Measurements from ENCODE around the gene SH3TC1.

SH3TC1 gene

DNA sequence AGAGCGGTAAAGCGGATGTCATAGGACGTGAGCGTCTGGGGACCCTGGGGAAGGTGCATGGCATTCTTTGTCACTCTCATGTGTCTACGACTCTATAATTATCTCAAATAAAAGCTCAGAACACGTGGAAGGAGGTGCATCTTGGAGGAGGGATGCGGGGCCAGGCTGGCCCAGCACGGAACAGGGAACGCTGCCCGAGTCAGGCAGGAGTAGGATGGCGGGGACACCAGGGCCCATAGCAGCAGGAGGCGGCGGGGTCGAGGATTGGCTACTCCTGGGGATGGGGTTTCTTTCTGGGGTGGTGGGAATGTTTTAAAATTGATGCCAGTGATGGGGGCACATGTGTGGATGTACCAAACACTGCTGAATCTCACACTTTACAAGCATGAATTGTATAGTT lies 65.0 kb downstream of the SH3TC1 start:
- DNase-seq (ENCODE audit: insufficient read length, low spot score) (no peak), FAIRE-seq (no peak)
- TF ChIP-seq, protein P1, sequence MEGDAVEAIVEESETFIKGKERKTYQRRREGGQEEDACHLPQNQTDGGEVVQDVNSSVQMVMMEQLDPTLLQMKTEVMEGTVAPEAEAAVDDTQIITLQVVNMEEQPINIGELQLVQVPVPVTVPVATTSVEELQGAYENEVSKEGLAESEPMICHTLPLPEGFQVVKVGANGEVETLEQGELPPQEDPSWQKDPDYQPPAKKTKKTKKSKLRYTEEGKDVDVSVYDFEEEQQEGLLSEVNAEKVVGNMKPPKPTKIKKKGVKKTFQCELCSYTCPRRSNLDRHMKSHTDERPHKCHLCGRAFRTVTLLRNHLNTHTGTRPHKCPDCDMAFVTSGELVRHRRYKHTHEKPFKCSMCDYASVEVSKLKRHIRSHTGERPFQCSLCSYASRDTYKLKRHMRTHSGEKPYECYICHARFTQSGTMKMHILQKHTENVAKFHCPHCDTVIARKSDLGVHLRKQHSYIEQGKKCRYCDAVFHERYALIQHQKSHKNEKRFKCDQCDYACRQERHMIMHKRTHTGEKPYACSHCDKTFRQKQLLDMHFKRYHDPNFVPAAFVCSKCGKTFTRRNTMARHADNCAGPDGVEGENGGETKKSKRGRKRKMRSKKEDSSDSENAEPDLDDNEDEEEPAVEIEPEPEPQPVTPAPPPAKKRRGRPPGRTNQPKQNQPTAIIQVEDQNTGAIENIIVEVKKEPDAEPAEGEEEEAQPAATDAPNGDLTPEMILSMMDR (IDR thresholded peaks at IDR 0.05; ENCODE audit: insufficient read depth, missing control alignments): no peak

DNA sequence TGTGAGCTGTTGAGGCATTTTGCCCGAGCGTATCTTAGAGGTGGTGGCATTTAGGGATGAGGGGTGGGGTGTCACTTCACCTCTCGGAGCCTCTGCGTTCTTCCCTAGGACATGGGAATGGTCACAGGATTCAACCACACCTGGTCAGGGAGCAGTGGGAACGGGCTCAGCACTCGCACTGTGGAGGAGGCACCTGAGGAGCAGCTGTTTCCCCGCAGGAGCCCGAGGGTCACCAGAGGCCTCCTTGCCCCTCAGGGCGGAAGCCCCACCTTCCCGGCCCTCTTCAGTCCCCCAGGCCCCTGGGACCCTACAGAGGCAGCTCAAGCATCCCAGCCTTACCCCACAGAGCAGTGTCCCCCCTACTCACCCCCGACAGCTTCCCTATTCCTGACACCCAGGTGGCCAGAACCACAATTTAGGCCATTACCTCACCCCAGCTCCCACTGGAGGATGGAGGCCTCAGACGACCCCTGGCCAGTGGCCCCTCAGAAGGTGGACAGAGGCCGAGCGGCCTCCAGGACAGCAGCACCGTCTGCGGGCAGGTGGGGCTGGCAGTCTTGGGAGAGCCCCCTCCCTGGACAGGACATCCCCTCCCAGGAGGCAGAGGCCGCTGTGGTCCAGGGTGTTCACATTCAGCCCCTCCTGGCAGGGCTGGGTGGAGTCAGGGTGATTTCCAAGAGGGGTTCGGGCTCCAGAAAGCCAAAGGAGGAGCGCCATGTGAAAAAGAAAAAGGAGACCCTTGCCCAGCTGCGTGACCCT lies 66.3 kb downstream of the SH3TC1 start:
- TF ChIP-seq, protein P1 (IDR thresholded peaks at IDR 0.05; ENCODE audit: insufficient read depth, missing control alignments): no peak
- FAIRE-seq: no peak
- DNase-seq (ENCODE audit: insufficient read length, low spot score): no peak

DNA sequence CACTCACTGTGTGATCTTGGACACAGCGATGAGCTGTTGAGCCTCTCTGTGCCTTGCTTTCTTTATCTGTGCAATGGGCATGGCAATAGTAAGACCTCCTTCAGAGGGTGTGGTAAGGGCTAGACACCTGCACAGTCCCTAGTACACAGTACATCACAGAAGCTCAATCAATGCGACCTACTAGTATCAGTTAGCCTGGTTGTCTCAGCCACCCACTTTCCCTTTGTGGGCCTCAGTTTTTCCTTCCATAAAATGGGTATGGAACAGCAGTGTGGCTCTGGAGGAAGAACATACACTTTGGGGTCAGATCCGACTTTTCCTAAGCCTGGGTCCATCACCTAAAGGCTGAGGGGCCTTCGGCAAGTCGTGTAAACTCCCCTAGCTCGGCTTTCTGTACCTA lies 67.0 kb downstream of the SH3TC1 start:
- FAIRE-seq: no peak
- TF ChIP-seq, protein P1 (IDR thresholded peaks at IDR 0.05; ENCODE audit: insufficient read depth, missing control alignments): no peak

DNA sequence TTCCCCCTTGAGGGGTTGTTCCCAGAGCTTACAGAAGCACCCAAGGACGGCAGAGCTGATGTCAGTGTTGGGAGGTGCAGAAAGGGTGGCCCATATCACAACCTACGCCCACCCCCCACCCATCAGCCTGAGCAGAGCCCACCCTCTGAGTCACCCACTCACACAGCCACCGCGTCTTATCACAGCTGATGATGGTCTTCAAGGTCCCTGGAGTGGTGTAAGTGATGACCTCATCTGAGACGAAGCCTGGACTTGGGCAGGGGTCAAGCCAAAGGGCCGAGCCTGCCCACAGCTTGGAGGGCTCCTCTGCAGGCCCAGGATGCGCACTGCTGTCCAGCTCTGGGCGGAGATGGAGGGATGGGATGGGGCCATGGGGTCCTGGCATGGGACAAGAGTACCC lies 67.4 kb downstream of the SH3TC1 start:
- FAIRE-seq (no peak), DNase-seq (ENCODE audit: insufficient read length, low spot score) (no peak)
- TF ChIP-seq, protein P1 (IDR thresholded peaks at IDR 0.05; ENCODE audit: insufficient read depth, missing control alignments): no peak

More for the DNA sequence above, 67.0 kb downstream of the SH3TC1 start:
- no peak for DNase-seq (ENCODE audit: insufficient read length, low spot score)

DNA sequence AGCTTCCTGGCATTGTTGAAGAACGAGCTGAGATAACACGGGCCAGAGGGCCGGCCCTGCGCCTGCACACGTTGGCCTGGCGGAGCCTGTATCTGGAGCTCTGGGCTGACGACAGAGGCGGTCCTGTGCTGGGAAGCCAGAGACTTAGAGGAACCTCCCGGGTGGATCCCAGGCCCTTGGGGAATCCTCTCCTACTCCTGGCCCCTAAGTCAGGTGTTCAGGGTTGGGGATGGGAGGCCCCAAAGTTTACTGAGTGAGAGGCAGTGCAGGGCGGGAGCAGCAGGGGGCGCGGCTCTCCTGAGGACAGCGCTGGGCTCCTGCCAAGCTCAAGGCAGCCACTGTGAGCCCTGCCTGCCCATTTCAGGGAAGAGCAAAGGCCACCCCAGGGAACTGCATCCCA lies 68.0 kb downstream of the SH3TC1 start:
- DNase-seq (ENCODE audit: insufficient read length, low spot score) (no peak), FAIRE-seq (no peak)
- TF ChIP-seq, protein P1 (IDR thresholded peaks at IDR 0.05; ENCODE audit: insufficient read depth, missing control alignments): peak; percentile 54

DNA sequence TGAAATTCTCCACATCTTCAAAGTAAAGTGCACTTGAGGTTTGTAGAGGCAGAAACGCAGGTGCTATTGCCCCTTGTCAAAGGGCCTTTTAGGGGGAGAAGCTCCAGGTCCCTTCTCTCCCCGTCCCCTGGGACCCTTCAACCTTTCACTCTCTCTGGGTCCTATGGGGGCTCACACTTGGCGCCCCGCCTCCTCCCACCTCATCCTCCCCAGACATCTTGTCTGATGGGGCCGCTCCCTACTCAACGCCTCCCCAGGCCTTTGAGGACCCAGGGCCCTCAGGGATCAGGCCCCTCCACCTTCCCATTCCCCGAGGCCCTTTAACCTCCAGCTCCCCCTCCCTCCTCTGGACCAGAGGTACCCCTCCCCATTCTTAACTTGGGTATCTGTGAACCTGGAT lies 69.1 kb downstream of the SH3TC1 start:
- DNase-seq (ENCODE audit: insufficient read length, low spot score) (no peak), FAIRE-seq (no peak)
- TF ChIP-seq, protein P1 (IDR thresholded peaks at IDR 0.05; ENCODE audit: insufficient read depth, missing control alignments): no peak

DNA sequence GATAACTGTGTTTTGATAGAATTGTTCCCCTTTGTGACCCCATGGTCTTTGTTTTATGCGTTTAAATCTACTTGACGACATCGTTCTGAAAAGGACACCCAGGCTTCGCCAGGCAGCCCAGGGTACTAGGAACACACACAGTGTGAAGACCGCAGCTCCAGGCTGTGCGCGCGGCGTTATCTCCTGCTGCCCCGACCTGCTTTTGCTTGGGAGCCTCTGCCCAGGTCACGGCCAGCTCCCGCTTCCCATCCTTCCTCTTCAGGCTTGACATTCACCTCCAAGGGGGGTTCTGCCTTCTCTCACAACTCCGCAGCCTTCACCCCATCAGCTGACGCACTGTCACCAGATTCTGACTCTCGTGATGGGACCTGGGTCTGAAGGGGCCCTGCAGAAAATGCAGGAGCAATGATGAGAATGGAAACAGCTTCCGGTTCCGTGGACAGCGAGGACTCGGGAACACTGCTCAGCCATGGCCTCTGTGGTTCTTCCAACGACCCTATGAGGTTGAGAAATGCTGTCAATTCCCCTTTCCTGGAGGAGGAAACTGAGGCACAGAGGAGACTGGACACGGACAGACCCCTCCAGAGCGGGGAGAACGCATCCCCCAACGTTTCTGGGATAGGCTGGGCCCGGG lies 69.9 kb downstream of the SH3TC1 start:
- TF ChIP-seq, protein P1 (IDR thresholded peaks at IDR 0.05; ENCODE audit: insufficient read depth, missing control alignments): no peak
- no peak for FAIRE-seq
- no peak for DNase-seq (ENCODE audit: insufficient read length, low spot score)
